ENCODE results near the gene TEFM.
A peak's percentile ranks its signal among the peaks of the same experiment; 100 is the strongest.
"Not testable (repeated sequence)": the region's sequence is repeated elsewhere in the genome, so short reads cannot be mapped to it uniquely, and the experiment has no call there.

TEFM gene

DNA sequence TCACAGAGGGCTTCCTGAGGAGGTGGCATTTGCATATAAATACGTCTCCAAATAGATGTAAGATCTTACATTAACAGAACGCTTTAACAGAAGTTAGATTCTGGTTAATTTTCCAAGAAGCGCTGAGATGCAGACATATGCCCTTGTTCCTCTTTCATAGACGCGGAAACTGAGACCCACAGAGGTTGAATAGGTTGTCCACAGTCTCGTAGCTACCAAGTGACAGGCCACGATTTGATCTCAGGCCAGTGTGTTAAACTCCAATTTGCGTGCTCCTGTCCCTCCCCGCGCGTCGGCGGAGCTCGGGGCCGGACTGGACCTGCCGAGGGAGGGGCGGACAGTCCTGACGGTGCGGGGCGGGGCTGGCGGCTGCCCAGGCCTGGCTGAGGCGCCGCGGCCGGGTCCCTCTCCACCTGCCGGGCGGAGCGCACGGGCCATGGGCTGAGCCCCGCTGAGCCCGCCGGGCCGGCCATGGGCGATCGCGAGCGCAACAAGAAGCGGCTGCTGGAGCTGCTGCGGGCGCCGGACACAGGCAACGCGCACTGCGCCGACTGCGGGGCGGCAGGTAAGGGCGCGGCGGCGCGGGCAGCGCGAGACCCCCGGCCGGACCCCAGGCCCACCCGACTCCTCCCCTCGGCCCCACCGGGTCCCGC lies 15.6 kb upstream of the TEFM start, which contains the start of gene ADAP2:
Gene ADAP2 (plus strand): TSS at position 402 of the 653 bp plus-strand sequence. CDS start 70 bp downstream, at position 472.
- DNase-seq = peak in 20 of 58 donors; percentile 1 to 18 (median 9)

DNA sequence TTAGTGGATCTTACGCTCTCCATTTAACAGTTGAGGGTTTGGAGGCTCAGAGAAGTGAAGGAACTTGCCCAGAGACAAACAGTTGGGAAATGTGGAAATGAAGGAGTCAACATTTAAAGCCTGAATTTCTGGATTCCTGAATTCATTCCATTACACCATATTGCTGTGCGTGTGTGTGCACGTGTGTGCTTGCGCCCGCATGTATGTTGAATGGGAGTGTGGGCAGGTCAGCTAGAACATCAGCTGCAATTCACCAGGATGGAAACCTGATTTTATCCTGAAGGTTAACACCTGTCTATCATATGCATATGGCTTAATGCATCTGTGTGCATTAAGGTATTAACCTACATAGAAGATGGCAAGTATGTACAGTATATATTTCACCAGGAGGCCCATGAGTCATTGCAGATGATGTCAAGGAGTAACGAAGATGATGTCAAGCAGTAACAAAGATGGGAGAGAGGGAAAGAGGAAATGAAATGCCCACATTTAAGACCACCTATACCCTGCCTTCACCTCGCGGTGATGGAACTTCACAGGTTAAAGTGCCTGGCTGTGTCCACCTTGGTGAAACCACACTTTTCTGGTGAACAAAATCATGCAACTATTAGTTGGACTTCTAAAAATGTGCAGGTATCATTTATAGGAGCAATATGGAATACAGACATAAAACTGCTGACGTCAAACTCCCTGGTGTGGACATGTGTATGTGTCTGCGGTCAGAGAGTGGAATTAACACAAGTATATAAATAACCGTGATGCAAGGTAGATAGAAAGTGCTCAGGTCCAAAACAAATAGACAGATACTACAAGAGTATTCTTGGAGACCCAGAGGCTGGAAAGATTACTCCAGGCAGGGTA lies 14.9 kb upstream of the TEFM start:
- DNase-seq = no peak

DNA sequence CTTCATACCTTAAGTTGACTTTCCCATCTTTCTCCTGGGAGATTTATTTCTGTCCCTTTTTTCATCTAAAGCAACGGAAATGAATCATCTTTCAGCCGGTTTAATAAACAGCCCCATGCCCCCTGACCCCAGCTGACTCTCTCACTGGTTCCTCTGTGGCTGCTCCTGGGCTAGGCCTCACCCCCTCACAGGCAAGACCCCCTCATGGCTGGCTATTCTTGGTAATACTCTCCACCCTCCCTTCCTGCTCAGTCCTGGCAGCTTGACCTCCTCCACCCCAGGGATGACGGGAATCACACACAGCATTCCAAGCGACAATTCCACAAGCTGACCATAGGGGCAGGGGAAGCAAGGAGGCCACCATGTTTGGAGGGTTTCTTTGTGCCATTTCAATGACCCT lies 14.2 kb upstream of the TEFM start:
- no peak for DNase-seq

DNA sequence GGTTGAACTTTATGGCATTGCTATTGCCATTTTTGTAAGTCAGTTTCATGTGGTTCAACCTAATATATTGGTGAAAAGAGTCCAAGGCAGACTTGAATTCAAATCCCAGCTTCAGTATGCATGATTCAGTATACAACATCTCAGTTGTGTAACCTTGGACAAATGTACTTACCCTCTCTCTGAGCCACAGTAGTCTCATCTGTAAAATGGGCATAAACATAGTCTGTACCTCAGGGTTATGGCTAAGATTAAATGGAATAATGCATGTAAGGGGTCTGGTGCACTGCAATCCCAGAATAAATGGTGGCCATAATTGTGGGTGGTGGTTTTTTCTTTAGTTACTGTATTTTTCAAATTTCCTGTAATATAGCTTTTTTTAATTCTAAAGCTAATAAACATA lies 11.0 kb upstream of the TEFM start:
- DNase-seq = no peak

DNA sequence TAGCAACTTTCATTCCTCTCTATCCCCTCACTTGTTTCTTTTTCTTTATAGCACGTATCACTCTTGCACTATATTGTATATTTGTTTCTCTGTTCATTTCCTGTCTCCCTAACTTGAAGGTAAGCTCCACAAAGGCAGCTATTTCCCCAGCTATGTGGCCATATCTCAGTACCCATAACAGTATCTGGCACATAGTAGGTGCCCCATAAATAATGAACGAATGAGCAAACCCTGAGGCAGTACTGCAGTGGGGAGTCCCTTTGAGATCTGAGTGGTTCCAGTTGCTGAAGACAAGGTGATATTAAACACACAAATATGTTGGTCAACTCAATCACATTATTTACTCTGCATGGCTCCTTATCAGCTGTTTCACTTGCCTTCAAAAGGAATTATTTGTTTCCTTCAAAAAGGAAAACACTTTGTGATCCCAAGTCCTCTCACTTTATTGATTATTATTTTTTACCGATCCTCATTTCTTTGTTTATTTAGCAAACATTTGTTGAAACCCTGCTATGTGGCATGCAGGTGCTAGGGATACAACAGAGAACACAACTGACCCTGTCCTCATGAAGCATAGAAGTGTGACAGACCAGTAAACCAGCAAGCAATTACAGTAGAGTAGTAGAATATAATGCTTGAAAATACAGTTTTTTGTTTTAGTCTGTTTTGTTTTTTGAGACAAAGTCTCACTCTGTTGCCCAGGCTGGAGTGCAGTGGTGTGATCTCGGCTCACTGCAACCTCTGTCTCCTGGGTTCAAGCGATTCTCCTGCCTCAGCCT lies 10.0 kb upstream of the TEFM start:
- DNase-seq = no peak

DNA sequence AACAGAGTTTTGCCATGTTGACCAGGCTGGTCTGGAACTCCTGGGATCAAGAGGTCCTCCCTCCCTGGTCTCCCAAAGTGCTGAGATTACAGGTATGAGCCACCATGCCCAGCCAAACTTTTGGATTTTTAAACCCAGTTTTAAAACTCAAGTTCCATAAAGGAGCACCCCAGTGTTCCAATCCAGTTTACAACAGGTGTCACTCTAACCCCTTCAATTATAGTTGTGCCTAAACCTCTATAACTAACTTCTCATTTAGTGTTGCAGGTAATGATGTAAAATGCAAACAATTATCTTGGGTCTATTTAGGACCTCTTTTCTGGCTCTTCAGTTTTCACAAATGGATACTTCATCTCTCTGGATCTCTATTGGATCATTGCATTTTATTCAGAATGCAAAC lies 7.9 kb upstream of the TEFM start:
- DNase-seq = no peak

DNA sequence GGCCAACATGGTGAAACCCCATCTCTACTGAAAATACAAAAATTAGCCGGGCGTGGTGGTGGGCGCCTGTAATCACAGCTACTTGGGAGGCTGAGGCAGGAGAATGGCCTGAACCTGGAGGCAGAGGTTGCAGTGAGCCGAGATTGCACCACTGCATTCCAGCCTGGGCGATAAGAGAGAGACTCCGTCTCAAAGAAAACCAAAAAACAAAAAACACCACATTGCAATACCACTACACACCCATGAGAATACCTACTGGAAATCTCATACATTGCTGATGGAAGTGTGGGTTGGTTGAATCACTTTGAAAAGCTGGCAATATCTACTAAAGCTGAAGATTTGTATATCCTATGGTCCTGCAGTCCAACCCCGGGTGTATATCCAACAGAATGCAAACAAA lies 4.1 kb upstream of the TEFM start:
- not testable (repeated sequence) for DNase-seq

DNA sequence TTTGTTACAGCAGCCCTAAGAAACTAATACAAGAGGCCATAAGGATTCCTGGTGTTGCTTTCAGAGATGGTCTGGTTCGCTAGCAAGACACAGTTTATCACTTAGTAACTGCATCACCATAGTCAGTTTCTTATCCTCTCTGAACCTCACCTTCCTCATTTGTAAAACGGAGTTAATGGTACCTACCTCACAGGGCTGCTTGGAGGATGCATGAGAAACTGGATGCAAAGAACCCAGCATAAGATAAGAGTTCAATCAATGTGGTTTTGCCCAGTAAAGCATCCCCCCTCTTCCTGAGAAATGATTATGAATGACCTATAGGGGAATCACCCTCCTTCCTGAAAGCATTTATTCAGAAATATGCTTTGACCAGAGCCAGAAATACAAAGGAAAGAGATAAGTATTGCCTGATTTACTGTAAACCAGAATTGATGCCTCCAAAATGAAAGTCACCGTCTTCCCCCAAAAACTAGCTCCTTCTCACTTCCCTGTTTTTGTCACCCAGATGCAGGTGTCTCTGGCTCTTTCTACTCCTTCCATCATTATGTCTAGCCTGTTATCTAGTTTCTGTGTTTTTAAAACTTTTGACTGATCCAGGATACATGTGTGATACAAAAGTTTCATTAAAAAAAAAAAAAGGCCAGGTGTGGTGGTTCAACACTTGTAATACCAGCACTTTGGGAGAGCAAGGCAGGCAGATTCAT lies 2.8 kb upstream of the TEFM start:
- no peak for DNase-seq

DNA sequence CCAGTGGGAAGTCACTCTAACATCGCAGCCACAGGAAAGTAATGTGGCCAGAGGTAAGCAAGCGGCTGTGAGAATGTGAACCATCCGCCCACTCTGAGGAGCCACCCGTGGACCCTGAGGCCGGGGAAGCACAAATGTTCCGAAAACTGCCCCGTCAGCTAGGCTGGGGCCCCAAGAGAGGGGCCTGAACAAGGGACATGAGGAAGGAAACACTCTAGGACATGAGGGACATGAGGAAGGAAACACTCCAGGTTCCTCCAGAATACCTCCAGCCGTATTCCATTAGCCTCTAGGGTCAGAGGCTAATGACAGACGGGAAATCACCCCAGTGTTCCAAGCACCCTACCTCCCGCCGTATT lies 317 bp downstream of the TEFM start:
- DNase-seq = peak in 6 of 58 donors; percentile 15 to 49 (median 24)

DNA sequence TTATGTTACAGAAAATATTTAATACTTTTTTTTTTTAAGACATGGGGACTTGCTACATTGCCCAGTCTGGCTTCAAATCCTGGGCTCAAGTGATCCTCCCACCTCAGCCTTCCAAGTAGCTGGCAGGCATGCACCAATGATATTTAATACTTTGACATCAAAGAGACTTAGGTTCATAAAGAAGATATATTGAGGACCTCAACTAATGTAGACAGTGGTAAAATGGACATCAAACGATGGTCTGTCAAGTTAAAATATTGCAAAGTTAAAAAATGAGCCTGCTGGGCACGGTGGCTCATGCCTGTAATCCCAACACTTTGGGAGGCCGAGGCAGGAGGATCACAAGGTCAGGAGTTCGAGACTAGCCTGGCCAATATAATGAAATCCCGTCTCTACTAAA lies 8.7 kb downstream of the TEFM start:
- DNase-seq = no peak

DNA sequence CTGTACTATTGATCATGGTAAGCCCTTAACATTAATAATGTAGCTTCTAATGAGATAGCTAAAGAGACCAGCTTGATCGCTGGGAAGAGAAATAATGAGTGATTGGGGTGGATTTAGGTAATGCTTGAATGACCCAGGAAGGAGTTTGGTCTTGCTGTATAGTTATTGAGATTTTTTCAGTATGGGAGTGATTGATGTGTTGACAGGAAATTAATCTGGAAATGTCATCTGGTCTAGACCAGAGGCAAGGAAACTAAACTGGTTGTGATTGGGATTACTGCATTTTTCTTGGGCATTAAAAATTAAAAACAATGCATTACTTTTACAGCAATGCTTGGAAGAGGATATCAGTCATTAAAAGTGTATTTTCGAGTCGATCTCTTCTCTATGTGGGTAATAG lies 11.8 kb downstream of the TEFM start:
- DNase-seq = no peak

DNA sequence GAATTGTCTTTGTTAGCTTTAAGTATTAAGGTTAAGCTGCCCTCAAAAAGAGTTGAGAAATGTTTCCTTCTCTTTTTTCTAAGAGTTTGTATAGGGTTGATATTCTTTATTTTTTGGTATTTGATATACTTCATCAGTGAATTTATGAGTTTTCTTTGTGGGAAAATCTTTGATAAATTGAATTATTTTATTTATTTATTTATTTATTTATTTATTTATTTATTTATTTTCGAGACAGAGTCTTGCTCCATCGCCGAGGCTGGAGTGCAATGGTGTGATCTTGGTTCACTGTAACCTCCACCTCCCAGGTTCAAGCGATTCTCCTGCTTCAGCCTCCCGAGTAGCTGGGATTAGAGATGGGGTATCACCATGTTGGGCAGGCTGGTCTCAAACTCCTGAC lies 19.9 kb downstream of the TEFM start:
- DNase-seq = no peak

DNA sequence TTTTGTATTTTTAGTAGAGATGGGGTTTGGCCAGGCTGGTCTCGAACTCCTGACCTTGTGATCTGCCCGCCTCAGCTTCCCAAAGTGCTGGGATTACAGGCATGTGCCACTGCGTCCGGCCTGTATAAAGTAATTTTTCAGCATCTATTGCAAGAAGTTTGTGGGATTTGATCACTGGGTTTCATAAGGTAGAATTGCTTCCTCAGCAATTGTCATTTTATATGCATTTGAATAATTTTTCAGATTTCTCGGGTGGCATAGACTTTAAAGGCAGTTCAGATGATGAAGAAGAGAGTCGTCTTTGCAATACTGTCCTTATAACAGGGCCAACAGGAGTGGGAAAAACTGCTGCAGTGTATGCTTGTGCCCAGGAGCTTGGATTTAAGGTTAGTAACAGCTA lies 37.0 kb downstream of the TEFM start:
- DNase-seq = no peak

DNA sequence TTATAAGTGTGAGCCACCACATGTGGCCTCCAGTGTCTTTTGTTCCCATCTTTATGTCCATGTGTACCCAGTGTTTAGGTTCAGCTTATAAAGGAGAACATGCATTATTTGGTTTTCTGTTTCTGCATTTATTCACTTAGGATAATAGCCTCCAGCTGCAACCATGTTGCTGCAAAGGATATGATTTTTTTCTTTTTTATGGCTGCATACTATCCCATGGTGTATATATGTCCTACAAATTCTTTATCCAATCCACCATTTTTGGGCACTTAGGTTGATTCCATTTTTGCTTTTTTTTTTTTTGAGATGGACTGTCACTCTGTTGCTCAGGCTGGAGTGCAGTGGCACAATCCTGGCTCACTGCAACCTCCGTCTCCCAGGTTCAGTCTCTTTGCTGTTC lies 41.4 kb downstream of the TEFM start:
- DNase-seq = no peak

DNA sequence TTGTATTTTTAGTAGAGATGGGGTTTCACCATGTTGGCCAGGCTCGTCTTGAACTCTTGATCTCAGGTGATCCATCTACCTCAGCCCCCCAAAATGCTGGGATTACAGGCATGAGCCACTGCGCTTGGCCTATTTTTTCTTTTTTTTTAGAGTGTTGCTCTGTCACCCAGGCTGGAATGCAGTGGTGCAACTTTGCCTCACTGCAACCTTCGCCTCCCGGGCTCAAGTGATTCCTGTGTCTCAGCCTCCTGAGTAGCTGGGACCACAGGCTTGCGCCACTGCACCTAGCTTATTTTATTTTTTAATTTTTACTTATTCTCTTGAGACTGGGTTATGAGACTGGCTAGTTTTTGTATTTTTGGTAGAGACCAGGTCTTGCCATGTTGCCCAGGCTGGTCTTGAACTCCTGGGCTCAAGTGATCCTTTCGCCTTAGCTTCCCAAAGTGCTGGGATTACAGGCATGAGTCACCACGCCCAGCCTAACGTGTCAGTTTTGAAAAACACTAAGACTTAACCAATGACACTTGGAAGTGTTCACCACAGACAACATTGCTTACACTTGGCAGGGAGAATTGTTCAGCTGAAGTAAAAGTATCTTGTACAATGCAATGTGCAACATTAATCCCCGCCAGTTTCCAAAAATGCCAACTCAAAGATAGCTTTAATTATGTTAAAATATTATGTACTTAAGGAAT lies 47.3 kb downstream of the TEFM start:
- DNase-seq = no peak

DNA sequence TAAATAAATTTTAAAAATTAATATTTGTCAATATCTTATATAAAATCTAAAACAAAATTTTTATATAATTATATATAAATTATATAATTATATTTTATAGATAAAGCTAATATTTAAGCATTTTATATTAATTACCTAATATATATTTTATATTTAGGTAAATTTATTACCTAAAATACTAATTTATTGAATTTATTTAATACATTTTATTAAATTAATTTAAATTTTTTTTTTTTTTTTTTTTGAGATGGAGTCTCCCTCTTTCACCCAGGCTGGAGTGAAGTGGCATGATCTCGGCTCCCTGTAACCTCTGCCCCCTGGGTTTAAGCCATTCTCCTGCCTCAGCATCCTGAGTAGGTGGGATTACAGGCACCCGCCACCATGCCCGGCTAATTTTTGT lies 51.9 kb downstream of the TEFM start:
- DNase-seq = no peak
